Lower leg skin (tissue), 4 donors: ENCODE measurements around the gene USPL1. TPM values are rescaled to one million over a fixed set of nuclear protein-coding genes. Genes with fewer than 3 reads are reported as not detected.

Experiments
- DNase-seq, 2 donors: peaks; one replicate each; pipeline ENCODE4 v3.0.0-alpha.2; 2019; ENCODE audit warnings: low spot score in 2 of 2
- H3K4me3 ChIP-seq: fragments of 200-600 bp; sonication (generic); 2 replicates; pipeline ENCODE4 v1.5.1; 2017; ENCODE audit warnings: mild to moderate bottlenecking, low read depth; ENCODE audit not compliant: poor library complexity, severe bottlenecking
- POLR2A ChIP-seq, 2 donors: fragments of 450-650 bp; IDR thresholded peaks; one replicate each; pipeline ENCODE4 v1.6.1; 2016 to 2017; ENCODE audit warnings: antibody characterized with exemption in 2 of 2, mild to moderate bottlenecking in 1 of 2, moderate library complexity in 1 of 2
- WGBS, 2 donors: methylation state at CpG; one replicate each; pipeline ENCODE4 v1.1.5; 2018; 5-methylcytosine and 5-hydroxymethylcytosine counted together
- intact Hi-C: fragments of 100-400 bp; cut with DNase I; formaldehyde crosslinking; loops from one replicate; pipeline ENCODE4 v1.15.0; 2023; ENCODE audit warnings: low total_unique reads
- total RNA-seq, 4 donors: library from RNA; depleted of rRNA; stranded (reverse); fragments of >200 nt; gene quantifications; one replicate each; pipeline ENCODE4 v1.1.0, GENCODE V29; 2016
- TF ChIP-seq, protein P1 (sequence below), 3 donors: fragments of 450-650 bp; IDR thresholded peaks; one replicate each; pipeline ENCODE4 v1.5.1; 2016; ENCODE audit warnings: antibody characterized with exemption in 3 of 3, mild to moderate bottlenecking in 3 of 3, moderate library complexity in 2 of 3

USPL1 gene
- total RNA-seq, 4 donors from 2014 or later: 16.0 to 20.8 (median 18.2) TPM

DNA sequence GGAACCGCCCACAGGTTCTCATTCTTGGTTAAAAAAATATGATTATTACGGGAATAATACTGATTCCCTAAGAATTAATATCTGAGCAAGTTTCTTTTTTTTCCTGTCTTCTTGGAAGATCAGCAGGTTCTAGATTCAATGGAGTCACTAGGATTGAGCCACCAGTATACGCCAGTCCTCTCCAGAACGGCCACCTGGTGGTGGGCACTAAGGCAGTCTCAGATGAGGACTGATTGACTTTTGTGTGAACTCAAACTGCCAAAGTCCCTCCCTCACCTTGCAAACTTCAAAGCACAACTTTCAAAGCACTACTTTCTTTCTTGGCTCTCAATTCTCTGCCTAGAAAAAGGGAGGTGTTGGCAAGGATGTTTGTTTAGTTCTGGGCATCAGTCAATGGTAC lies 84.3 kb downstream of the USPL1 start:
- DNase-seq: no peak
- no peak overlapping the region for H3K4me3 ChIP-seq
- intact Hi-C loops: no loop called here
- WGBS, 2 donors: 86 to 89% methylated on average over 4 of the region's 4 CpGs
- no peak for TF ChIP-seq POLR2A (IDR thresholded peaks at IDR 0.05)
- TF ChIP-seq, protein P1, sequence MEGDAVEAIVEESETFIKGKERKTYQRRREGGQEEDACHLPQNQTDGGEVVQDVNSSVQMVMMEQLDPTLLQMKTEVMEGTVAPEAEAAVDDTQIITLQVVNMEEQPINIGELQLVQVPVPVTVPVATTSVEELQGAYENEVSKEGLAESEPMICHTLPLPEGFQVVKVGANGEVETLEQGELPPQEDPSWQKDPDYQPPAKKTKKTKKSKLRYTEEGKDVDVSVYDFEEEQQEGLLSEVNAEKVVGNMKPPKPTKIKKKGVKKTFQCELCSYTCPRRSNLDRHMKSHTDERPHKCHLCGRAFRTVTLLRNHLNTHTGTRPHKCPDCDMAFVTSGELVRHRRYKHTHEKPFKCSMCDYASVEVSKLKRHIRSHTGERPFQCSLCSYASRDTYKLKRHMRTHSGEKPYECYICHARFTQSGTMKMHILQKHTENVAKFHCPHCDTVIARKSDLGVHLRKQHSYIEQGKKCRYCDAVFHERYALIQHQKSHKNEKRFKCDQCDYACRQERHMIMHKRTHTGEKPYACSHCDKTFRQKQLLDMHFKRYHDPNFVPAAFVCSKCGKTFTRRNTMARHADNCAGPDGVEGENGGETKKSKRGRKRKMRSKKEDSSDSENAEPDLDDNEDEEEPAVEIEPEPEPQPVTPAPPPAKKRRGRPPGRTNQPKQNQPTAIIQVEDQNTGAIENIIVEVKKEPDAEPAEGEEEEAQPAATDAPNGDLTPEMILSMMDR (IDR thresholded peaks at IDR 0.05): no peak

DNA sequence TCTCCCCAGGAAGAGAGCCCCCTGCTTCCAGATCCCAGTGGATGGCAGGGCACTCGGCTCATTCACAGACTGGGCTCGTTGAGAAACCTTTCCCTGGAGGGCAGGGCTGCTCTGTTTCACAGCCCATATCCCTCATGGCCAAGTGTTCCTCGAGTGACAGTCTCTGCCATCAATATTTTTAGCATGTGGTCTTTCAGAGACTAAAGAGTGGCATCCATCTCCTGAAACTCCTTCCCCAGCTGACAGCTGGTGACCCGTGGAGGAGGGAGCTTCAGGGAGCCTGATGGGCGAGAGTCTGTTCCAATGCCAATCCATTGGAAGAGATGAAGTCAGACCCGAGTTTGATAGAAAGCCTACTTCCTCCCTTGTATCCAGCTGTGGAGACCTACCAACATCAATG lies 86.9 kb downstream of the USPL1 start:
- DNase-seq: no peak
- 66 to 68% methylated on average over 6 of the region's 6 CpGs for WGBS, 2 donors
- TF ChIP-seq, protein P1 (IDR thresholded peaks at IDR 0.05): no peak
- no peak for TF ChIP-seq POLR2A (IDR thresholded peaks at IDR 0.05)
- no peak overlapping the region for H3K4me3 ChIP-seq
- intact Hi-C loops: no loop called here

GRCh38 chr13:30705680-30706079 lies 88.0 kb downstream of the USPL1 start:
- intact Hi-C loops: no loop called here
- TF ChIP-seq, protein P1 (IDR thresholded peaks at IDR 0.05): no peak
- no peak for TF ChIP-seq POLR2A (IDR thresholded peaks at IDR 0.05)
- 48 to 55% methylated on average over 4 of the region's 4 CpGs for WGBS, 2 donors
- H3K4me3 ChIP-seq: no peak overlapping the region
- no peak for DNase-seq

DNA sequence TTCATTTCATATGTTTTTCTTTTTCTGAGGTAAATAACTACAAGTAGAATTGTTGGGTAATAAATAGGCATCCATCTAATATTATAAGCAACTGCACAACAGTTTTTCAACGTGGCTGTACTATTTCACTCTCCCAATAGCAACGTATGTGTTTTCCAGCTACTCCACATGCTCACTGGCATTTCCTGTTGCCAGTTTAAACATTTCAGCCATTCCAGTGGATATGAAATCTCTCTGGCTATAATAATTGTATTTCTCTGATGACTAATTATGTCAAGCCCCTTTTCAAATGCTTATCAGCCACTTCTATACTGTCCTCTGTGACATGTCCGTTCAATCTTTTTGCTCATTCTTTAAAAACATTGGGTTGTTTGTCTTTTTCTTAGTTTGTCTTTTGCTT lies 90.8 kb downstream of the USPL1 start:
- H3K4me3 ChIP-seq: no peak overlapping the region
- 44 to 53% methylated on average over 3 of the region's 3 CpGs for WGBS, 2 donors
- DNase-seq: no peak
- TF ChIP-seq POLR2A (IDR thresholded peaks at IDR 0.05): no peak
- TF ChIP-seq, protein P1 (IDR thresholded peaks at IDR 0.05): no peak
- intact Hi-C loops: no loop called here

Other genes starting within 250 kb of the USPL1 start
- under 1 TPM in 2 of 4 donors, not detected in 2; 0.13 to 0.20 TPM for gene UBE2L5, start 195.4 kb upstream of the USPL1 start, total RNA-seq
- 100 to 1,000 TPM; 158 to 262 (median 208) TPM for gene HMGB1, start 152.0 kb upstream of the USPL1 start, total RNA-seq
- 10 to 100 TPM in 1 of 4 donors, 1 to 10 TPM in 3; 4.2 to 10.9 (median 6.2) TPM for gene ALOX5AP, start 117.6 kb downstream of the USPL1 start, total RNA-seq